HUDEP-2 (cell line): ENCODE data around the gene DNAH9.
"Not testable (repeated sequence)": the region's sequence is repeated elsewhere in the genome, so short reads cannot be mapped to it uniquely, and the experiment has no call there.

Experiments used
- DNase-seq, 76 experiments: peaks; one replicate each; lab custom pipeline; 2025; ENCODE audit not compliant: unreplicated experiment in 76 of 76; lab: John Stamatoyannopoulos, UW

Gene DNAH9

GRCh38 chr17:11944587-11944986 lies 346.3 kb downstream of the DNAH9 start:
- DNase-seq: no peak

GRCh38 chr17:11948789-11949188 lies 350.5 kb downstream of the DNAH9 start:
- no peak for DNase-seq

DNA sequence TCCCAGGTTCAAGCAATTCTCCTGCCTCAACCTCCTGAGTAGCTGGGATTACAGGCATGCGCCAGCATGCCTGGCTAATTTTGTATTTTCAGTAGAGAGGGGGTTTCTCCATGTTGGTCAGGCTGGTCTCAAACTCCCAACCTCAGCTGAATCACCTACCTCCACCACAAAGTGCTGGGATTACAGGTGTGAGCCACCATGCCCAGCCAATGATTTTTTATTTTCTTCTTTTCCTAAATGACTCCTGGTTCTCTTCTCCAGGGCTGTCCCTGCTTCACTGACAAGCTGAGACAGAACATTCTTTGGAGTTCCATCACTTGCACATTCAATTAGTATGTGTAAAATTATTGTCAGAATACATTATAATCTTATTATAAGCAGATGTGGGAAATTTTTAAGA lies 351.3 kb downstream of the DNAH9 start:
- DNase-seq: not testable (repeated sequence)

- DNase-seq: no peak
Observed at GRCh38 chr17:11950771-11951519, 352.7 kb downstream of the DNAH9 start.

GRCh38 chr17:11952610-11953009 lies 354.3 kb downstream of the DNAH9 start:
- DNase-seq: no peak

DNA sequence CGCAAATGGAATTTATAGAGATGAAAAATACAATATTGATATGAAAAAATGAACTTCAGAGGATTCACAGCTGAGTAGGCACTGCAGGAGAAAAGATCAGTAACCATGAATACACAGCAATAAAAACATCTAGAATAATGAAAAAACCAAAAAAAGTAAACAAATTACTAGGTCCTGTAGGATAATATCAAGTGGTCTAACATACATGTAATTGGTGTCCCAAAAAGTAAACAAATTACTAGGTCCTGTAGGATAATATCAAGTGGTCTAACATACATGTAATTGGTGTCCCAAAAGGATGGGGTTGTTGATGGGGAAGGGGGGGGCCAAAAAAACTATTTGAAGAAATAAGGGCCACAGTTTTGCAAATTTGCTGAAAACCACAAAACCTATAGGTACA lies 355.7 kb downstream of the DNAH9 start:
- no peak for DNase-seq

GRCh38 chr17:11954936-11955335 lies 356.7 kb downstream of the DNAH9 start:
- no peak for DNase-seq

- DNase-seq: no peak
Observed at GRCh38 chr17:11969565-11969964, 371.3 kb downstream of the DNAH9 start.

- DNase-seq: not testable (repeated sequence)
Observed at GRCh38 chr17:11972741-11973140, 374.5 kb downstream of the DNAH9 start.

GRCh38 chr17:11979795-11980194 lies 381.5 kb downstream of the DNAH9 start:
- DNase-seq: no peak

DNA sequence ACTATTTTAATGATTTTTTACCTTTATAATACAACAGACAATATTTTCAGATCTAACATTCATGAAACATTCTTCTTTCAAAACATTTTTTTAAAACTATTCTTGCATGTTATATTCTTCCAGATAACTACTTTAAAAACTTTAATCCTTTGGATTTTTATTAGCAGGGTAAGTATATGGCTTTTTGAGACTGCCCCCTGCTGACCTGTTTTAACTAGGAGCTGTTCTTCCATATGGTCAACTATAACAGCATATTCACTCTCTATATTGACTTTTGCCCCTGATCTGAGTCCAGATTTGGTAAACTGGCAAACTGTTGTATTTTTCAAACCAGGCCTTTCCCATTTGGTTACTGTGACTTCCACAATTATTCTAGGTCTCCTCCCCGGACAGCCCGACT lies 382.5 kb downstream of the DNAH9 start:
- DNase-seq: peak in 5 of 76 experiments; percentile 0 to 7 (median 2)

- no peak for DNase-seq
Observed at GRCh38 chr17:11981862-11982261, 383.6 kb downstream of the DNAH9 start.

GRCh38 chr17:11986179-11986941 lies 388.1 kb downstream of the DNAH9 start:
- no peak for DNase-seq

DNA sequence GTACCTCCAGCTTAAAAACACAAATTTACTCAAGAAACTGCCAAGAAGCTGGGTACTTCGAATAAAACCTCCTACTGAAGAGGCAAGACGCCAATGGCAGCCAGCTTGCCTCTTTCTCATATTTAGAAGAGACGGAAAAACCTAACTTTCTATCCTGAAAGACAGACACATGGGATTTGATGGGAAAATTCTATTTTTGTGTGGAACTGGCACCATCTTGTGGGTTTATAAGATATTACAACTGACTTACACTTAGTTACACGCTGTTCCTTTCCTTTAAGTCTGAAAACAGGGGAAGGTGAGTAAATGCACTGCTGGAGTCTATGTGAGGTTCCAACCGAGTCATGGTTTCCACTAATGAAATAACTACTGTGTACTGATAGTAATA lies 388.7 kb downstream of the DNAH9 start:
- peak in 6 of 76 experiments; percentile 8 to 11 (median 8) for DNase-seq

DNA sequence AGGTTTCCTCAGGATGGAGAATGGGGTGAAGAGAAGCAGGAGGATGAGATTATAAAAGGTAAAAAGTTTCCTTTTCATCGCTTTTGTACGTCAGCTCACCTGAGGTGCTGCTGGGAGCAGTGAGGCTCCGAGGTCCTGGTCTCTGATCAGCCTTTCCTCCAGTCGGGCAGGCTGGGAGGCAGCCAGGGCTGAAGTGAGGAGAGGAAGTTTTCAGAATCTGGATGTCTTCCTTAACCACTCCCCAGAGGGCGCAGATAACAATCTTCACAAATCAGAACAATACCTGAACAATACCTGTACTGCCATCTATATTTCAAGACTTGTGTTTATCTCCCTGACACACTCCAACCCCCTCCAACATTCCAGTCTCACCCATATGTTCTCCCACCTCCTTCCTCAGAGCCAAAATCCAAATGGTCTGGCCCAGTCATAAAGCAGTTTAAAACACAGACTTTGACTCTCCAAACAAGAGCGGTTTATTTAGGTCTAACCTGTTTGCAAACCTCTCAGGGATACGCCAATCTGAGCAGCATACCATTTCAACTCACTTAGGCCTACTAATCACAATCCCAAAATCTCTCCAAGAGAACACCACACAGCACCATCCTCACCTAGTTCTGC lies 392.2 kb downstream of the DNAH9 start:
- no peak for DNase-seq

GRCh38 chr17:11991461-11991860 lies 393.2 kb downstream of the DNAH9 start:
- DNase-seq: no peak

GRCh38 chr17:11996722-11997146 lies 398.5 kb downstream of the DNAH9 start:
- DNase-seq: peak in 69 of 76 experiments; percentile 4 to 83 (median 59)

DNA sequence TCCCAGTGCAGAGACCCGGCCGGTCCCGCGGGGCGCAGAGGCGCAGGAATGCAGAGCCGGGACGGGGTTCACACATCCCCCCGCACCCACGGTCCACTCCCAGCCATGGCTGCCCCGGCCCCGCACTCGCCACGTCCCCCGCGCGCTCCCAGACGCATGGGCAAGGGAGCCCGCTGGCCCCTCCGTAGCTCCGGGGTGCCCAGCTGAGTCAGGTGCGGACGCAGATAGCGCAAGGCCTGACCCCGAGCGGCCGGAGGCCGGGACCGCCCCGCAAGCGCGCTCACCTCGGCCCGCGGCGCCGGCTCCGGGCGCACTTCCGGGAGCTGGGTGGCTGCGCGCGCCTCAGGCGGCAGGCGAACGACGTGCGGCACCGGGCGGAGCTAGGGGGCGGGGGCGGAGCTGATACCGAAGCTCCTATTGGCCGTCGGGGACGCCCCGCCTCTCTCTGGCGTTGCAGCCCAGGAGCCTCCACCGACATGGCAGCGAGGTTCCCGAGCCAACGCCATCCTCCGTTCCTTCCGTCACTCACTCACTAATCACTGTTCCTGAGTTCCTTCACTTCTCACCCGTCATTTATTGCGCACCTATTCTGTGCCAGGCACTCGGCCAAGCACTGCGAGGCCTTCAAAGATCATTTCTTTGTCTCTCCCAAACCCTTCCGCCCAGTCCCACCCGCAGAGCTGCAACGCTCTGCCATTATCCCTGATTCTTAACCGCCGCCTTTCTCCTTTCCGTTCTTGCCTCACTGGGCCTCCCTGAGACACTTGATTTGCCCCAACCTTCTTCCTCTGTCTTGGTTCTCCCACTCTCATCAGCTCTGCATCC lies 399.1 kb downstream of the DNAH9 start, which contains the start of gene ZNF18:
TSS of gene ZNF18 (minus strand) at position 329 of the 825 bp plus-strand sequence. CDS start 4,646 bp downstream, outside the sequence.
- DNase-seq: peak; percentile 30 to 96 (median 91)

DNA sequence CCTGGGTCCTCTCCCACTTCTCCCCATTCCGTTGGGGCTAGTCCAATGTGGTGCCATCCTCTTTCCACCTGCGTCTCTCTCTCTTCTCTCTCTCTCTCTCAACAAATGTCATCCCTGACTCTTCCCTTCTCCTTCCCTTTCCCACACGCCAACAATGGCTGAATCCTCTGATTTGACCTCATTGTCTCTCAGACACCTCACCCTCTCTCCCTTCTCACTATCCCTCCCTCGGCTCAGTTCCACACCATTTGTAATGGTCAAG lies 399.6 kb downstream of the DNAH9 start:
- no peak for DNase-seq

DNA sequence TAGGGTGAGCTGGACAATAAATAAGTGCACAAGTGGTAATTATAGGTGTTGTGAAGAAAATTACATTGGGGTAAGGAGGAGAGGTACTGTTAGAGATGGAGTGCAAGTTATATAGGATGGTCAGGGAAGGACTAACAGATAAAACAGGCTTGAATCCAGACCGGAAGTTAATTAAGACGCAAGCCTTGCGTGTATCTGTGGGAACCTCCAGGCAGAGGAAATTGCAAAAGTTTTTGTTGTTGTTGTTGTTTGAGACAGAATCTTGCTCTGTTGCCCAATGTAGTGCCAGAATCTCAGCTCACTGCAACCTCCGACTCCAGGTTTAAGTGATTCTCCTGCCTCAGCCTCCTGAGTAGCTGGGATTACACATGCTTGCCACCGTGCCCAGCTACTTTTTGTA lies 401.4 kb downstream of the DNAH9 start:
- DNase-seq: no peak

DNA sequence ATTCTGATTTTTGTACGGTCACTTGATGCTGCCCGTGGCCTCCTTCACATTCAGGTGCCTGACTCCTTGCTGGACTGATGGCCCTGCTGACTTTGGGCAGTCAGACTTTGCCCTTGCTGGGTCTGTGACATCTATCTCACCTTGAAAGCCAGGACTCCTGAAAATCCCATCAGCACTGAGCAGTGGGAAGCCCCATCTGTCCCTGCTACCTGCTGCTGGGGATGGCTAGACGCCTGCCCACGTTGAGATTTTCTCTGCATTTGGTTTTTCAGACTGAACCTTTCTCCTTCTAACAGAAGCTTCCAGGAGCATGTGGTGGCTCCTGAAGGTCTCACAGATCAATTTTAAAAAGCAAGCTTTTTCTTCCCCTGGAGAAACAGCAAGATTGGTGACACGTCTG lies 409.2 kb downstream of the DNAH9 start:
- DNase-seq: no peak
